Urothelium cell line (cell line): ENCODE results near the gene KIF12.
"Not testable (repeated sequence)": the region's sequence is repeated elsewhere in the genome, so short reads cannot be mapped to it uniquely, and the experiment has no call there.

ENCODE experiments used
- DNase-seq: peaks from one replicate; pipeline ENCODE4 v3.0.0; 2011; ENCODE audit warnings: low spot score, mixed read lengths
- FAIRE-seq: peaks from 2 replicates; lab custom pipeline; 2011; peaks lifted over from hg19 to GRCh38; lab: Jason Lieb, UNC

The KIF12 gene

DNA sequence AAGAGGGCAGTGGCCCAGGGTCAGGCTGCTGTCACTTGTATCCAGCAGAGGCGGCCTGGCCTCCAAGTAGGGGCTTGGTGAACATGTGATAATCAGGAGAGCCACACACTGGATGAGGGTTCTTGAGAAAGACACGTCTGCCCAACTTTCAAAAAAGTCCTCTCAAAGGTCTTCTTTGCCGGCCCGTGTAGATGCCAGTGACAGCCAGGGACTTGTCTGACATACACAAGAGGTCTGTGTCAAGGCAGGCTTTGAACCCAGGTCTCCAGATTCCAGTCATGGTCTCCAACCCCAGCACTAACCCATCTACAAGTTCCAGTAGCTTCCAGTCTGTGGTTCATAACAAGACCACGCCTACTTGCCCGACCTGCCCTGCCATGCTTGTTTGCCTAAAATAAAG lies 13.1 kb downstream of the KIF12 start:
- DNase-seq = no peak
- FAIRE-seq = no peak

- no peak for FAIRE-seq
- no peak for DNase-seq
Measured at GRCh38 chr9:114085387-114085789, 13.7 kb downstream of the KIF12 start.

GRCh38 chr9:114084282-114085073 lies 14.6 kb downstream of the KIF12 start:
- FAIRE-seq = no peak

DNA sequence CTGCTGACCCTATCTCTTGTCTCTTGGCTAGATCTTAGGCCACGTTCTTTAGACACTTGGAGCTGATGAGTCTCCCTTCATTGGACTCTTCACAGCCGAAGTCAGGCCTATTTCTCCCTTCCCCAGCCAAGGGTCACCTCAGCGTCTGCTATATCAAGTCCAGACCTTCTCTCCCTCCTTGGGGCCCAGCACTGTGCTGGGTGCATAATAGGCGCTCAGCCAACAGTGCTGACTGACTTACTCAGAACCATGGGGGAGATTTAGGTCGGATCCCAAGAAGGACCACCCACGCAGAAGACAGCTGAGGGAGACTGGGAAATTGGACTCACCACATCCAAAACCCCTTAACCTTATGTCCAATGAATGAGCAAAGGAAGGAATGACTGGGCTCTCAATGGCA lies 15.4 kb downstream of the KIF12 start:
- DNase-seq (no peak), FAIRE-seq (no peak)

More at GRCh38 chr9:114084282-114085073, 14.6 kb downstream of the KIF12 start:
- no peak for DNase-seq

GRCh38 chr9:114082763-114083412 lies 16.2 kb downstream of the KIF12 start:
- DNase-seq, FAIRE-seq: not testable (repeated sequence)

DNA sequence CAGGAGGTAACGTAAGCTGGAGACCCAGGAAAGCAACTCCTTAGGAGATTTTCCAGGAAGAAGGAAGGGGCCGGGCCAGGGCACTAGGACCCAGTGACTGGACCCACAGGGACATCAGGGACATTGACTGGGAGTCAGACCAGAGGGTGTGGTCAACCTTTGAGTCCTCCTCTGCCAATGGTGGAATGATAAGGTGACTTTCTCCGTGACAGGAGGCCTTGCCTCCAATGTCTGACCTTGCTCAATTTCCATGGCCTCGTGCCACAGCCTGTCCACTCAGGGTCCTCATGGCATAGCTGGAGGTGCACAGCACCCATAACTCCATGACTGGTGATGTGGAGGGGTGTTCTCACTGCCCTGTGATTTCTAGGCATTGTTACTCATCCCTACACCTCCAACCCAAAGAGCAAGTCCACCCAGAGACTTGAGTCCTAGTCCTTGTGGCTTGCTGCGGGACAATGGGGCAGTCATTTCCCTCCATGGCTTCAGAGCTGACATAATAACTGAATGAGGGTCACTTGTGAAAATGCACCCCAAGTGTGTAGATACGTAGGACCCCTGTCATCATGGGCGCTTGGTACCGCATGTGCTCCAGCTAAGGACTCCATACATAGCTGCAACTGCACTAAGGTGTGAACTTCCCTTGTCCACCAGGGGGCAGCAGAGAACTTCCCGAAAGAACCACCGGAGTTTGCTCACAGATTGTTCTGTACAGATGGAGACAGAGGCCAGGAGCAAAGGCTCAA lies 16.9 kb downstream of the KIF12 start:
- no peak for FAIRE-seq

DNA sequence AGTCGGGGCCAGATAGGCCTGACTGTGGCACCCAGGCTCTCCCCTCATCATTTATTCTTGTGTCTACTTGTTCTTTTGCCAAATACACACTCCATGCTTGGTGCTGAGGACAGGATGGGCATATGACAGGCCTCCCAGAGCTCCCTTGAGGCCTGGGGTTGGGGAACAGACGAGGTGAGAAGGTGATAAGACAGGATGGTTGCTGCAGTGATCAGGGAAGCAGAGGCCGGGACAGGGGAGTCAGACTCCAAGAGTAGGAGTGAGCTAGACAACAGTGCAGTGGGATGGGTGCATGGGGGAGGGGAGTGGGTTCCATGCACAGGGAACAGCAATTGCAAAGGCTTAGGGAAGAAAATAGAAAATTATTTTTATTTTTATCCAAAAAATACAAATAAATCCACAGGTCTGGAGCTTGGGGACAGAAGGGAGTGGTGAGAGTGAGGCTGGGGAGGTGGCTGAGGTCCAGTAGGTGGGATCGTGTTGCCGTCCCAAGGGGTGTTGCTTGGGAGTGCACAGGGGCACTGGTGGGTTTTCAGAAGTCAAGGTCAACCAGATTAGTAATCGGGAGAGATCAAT lies 17.6 kb downstream of the KIF12 start:
- DNase-seq = no peak
- FAIRE-seq = no peak

More for the DNA sequence above, 16.9 kb downstream of the KIF12 start:
- DNase-seq = peak; percentile 82

DNA sequence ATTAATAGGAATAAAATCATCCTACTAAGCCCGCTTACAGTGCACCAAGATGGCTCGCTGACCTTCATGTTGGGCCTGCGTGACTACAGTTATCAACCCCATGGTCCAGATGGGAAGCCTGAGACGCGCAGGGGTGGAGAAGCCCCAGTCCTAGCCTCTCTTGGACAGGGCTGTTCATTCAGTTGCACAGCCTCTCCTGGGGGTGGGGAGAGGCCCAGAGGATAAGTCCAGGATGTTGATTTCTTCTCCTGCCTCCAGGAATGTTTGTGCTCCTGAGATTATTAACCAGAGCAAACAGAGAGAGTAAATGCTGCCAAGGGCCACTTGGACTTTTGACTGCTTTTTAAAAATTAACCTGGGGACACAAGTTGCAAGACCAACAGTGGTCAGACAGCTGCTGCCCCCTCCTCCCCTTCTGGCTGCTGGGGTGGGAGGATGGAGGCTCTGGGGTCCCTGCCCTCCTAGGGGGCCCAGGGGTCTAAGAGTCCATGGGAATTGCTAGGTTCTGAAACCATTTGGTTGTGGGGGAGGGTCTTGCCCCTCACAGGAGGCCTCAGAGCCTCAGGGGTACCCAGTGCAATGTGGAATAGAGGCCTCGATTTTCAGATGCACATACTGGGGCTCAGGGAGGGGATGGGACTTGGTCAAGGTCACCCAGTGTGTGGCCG lies 18.2 kb downstream of the KIF12 start:
- DNase-seq (no peak), FAIRE-seq (no peak)

GRCh38 chr9:114080195-114080772 lies 18.8 kb downstream of the KIF12 start:
- no peak for FAIRE-seq
- no peak for DNase-seq

DNA sequence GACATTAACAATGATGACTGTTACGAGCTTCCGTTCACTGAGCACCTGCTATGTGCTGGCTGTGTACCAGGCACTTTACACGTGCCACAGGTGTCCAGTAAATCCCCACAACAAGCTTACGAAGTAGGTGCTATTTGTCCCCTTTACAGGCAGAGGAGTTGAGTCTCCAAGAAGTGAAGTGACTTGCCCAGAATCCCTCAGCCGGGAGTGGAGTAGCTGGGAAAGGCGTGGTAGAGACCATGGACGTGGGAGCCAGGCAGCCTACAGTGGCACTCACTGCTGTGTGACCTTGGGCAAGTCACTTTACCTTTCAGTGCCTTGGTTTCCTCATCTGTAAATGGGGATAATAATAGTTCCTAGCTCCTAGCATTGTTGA lies 20.3 kb downstream of the KIF12 start:
- no peak for DNase-seq
- no peak for FAIRE-seq

DNA sequence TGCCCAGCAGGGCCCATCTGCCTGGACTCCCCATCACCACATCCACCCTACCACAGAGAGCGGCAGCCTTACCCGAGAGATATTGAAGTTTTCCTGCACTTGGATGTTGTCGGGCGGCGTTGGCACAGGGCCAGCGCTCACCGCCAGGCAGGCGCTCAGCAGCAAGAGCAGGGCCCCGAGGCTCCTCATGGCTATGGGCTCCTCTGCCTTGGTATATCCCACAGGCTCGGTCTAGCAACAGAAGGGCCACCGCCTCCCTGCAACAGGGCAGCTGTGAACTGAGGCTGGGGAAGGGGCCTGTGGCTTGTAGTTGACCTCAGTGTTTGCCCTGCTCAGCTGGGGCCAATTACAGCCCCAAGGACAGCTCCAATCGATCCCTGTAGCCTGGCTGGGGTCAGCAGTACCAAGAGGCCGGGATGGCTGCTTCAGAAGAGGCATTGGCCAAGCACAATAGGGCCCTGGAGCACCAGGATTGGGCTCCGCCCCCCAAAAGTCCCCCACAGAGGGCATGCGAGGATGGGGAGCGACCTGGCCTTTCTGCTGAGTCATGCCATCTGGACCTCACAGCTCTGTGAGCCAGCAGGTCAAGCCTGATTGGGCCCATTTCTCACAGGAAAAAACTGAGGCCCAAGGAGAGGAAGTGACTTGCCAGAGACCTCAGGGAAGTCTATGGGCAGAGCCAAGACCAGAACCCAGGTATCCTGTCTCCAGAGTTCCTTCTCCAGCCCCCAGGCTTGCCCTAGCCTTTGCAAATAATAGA lies 20.9 kb downstream of the KIF12 start, which contains the start of gene AMBP:
AMBP (minus strand) TSS at position 280 of the 760 bp plus-strand sequence; CDS start at position 189, 91 bp downstream.
- DNase-seq (no peak), FAIRE-seq (no peak)

GRCh38 chr9:114077162-114077837 lies 21.8 kb downstream of the KIF12 start:
- FAIRE-seq (no peak), DNase-seq (no peak)

- no peak for FAIRE-seq
- no peak for DNase-seq
Measured at GRCh38 chr9:114076237-114077161, 22.6 kb downstream of the KIF12 start.

- no peak for DNase-seq
- FAIRE-seq = no peak
Measured at GRCh38 chr9:114075602-114076001, 23.5 kb downstream of the KIF12 start.

DNA sequence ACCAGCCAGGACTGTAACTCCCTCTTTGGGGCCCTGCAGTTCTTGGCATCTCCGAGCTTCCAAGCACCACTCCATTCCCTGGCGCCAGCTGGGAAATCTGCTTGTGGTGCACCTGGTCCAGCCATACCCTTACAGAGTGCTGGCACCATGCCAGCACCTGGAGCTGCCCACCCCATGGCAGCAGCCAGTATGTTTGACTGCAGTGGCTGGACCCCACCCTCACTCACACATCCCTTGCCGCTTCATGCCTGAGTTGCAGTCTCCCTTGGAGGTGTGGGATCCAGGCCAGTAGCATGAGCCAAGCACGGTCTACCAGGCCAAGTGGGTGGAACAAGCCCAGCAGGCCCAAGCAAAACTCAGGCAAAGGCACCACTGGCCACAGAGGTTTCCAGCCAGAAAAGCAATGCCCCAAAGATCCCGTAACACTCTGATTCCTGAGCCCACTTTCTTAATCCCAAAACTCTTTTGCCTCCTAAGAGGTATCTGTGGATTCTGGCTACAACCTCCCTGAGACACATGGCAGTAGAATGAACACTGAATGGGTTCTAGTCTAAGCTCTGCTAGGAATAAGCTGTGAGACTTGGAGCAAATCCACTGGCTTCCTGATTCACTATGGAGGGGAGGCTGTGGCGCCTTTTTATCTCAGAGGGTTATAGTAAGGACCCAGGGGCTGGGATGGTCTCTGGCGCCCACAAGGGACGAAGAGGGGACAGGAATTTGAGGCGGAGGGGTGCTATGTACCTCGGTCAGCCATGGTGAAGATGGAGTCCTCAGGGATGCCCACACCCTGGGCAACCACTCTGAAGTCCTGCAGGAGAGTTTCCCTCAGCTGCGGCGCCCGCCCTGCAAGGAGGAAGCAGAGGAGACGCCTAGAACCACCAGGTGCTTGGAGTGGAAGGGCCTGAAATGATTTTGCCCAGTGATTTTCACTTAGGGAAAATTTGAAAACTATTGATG lies 26.6 kb downstream of the KIF12 start:
- DNase-seq (no peak), FAIRE-seq (no peak)

DNA sequence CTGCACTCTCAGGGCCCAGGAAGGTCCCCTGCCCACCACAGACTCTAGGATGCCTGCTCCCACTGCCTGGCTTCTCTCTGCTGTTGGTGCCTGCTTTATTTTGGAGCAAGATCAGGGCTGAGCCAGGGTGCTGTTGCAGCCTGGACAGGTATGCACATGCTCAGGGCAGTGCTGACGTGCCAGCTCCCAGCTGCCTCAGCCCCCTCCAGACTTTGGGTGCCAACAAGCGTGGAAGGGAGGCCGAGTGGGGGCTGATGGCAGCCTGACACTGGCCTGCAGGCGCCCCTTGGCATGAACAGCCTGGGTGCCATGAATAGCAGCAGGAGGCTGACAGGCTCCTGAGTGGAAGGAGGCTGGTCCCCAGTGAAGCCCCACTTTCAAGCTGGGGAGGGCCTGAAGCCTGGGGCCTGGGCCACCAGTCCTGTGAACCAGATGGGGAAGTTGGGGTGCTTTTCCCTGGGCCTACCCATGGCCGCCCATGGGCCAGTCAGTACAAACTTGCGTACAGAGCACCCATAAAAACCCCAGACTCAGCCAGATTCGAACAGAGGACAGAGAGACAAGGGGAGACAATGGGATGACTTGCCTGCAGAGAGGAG lies 27.8 kb downstream of the KIF12 start:
- DNase-seq = no peak
- no peak for FAIRE-seq
